ENCODE data around the gene ZFYVE28. TPM values are rescaled to one million over a fixed set of nuclear protein-coding genes. Genes with fewer than 3 reads are reported as not detected.

Gene ZFYVE28
- total and polyA plus RNA-seq, 2 experiments from 2014 or later, result 4.6 to 9.6 TPM

GRCh38 chr4:2284934-2285612, 133.4 kb downstream of the ZFYVE28 start:
- H3K4me3 ChIP-seq, result no peak overlapping the region
- H2AFZ ChIP-seq, result no peak overlapping the region
- peak overlapping the region; percentile 57 for H3K27ac ChIP-seq
- H3K9me2 ChIP-seq (ENCODE audit: insufficient read depth), result no peaks in the 10 kb centered on the region
- in situ Hi-C loops (cut with MboI), result no loop called here
- H3K36me3 ChIP-seq (ENCODE audit: low read depth), result no peaks in the 10 kb centered on the region
- no peaks in the 10 kb centered on the region for H3F3A ChIP-seq (ENCODE audit: insufficient read depth)
- H3K4me1 ChIP-seq (ENCODE audit: insufficient read depth), result peaks cover 8% of the 10 kb centered on the region
- peak overlapping the region; percentile 12; the same call in 1 of the 2 replicates for H3K9ac ChIP-seq
- no peak overlapping the region for H3K4me2 ChIP-seq (ENCODE audit: unreplicated experiment)
- WGBS, 2 experiments (ENCODE audit: low coverage in 1 of 2, low lambda C conversion rate in 2 of 2, missing lambda C conversion rate in 2 of 2), result 66 to 67% methylated on average over 15 of the region's 15 CpGs
- H4K20me1 ChIP-seq (ENCODE audit: insufficient read depth), result no peaks in the 10 kb centered on the region
- TF ChIP-seq EZH2 (IDR thresholded peaks at IDR 0.05; ENCODE audit: insufficient read depth, poor library complexity, severe bottlenecking) (no peak), EZH2phosphoT487 (IDR thresholded peaks at IDR 0.05; ENCODE audit: insufficient read depth, low read depth) (no peak)
- peak; percentile 79 for DNase-seq
- no peaks in the 10 kb centered on the region for H3K9me3 ChIP-seq (ENCODE audit: low read depth)
- H3K79me2 ChIP-seq (ENCODE audit: insufficient read depth), result no peaks in the 10 kb centered on the region
- H3K27me3 ChIP-seq (replicated peaks; ENCODE audit: insufficient read depth), result no peaks in the 10 kb centered on the region

GRCh38 chr4:2284161-2284933, 134.1 kb downstream of the ZFYVE28 start:
- Histone ChIP-seq H3F3A (ENCODE audit: insufficient read depth) (no peaks in the 10 kb centered on the region), H3K4me3 (no peak overlapping the region), H4K20me1 (ENCODE audit: insufficient read depth) (no peaks in the 10 kb centered on the region), H3K4me2 (ENCODE audit: unreplicated experiment) (no peak overlapping the region), H3K9ac (no peak overlapping the region), H3K27me3 (replicated peaks; ENCODE audit: insufficient read depth) (no peaks in the 10 kb centered on the region), H3K79me2 (ENCODE audit: insufficient read depth) (no peaks in the 10 kb centered on the region), H3K27ac (no peak overlapping the region), H3K36me3 (ENCODE audit: low read depth) (no peaks in the 10 kb centered on the region), H2AFZ (no peak overlapping the region), H3K9me2 (ENCODE audit: insufficient read depth) (no peaks in the 10 kb centered on the region), H3K4me1 (ENCODE audit: insufficient read depth) (peaks cover 8% of the 10 kb centered on the region), H3K9me3 (ENCODE audit: low read depth) (no peaks in the 10 kb centered on the region)
- DNase-seq, result no peak
- no peak for TF ChIP-seq EZH2phosphoT487 (IDR thresholded peaks at IDR 0.05; ENCODE audit: insufficient read depth, low read depth)
- TF ChIP-seq EZH2 (IDR thresholded peaks at IDR 0.05; ENCODE audit: insufficient read depth, poor library complexity, severe bottlenecking), result no peak
- WGBS, 2 experiments (ENCODE audit: low coverage in 1 of 2, low lambda C conversion rate in 2 of 2, missing lambda C conversion rate in 2 of 2), result 94 to 95% methylated on average over 23 of the region's 23 CpGs
- in situ Hi-C loops (cut with MboI), result no loop called here

GRCh38 chr4:2283199-2283711, 135.2 kb downstream of the ZFYVE28 start:
- no peaks in the 10 kb centered on the region for H3K27me3 ChIP-seq (replicated peaks; ENCODE audit: insufficient read depth)
- 84 to 89% methylated on average over 2 to 3 of the region's 3 CpGs for WGBS, 2 experiments (ENCODE audit: low coverage in 1 of 2, low lambda C conversion rate in 2 of 2, missing lambda C conversion rate in 2 of 2)

GRCh38 chr4:2281575-2282343, 136.7 kb downstream of the ZFYVE28 start:
- H3K79me2 ChIP-seq (ENCODE audit: insufficient read depth), result no peaks in the 10 kb centered on the region
- in situ Hi-C loops (cut with MboI), result no loop called here
- no peak overlapping the region for H3K9ac ChIP-seq
- no peak for DNase-seq
- H2AFZ ChIP-seq, result no peak overlapping the region
- TF ChIP-seq EZH2 (IDR thresholded peaks at IDR 0.05; ENCODE audit: insufficient read depth, poor library complexity, severe bottlenecking) (no peak), EZH2phosphoT487 (IDR thresholded peaks at IDR 0.05; ENCODE audit: insufficient read depth, low read depth) (no peak)
- H4K20me1 ChIP-seq (ENCODE audit: insufficient read depth), result no peaks in the 10 kb centered on the region
- H3K27ac ChIP-seq, result no peak overlapping the region
- H3K4me3 ChIP-seq, result no peak overlapping the region
- WGBS, 2 experiments (ENCODE audit: low coverage in 1 of 2, low lambda C conversion rate in 2 of 2, missing lambda C conversion rate in 2 of 2), result 58 to 64% methylated on average over 10 of the region's 10 CpGs
- H3F3A ChIP-seq (ENCODE audit: insufficient read depth), result no peaks in the 10 kb centered on the region
- H3K9me3 ChIP-seq (ENCODE audit: low read depth), result no peaks in the 10 kb centered on the region
- no peak overlapping the region for H3K4me2 ChIP-seq (ENCODE audit: unreplicated experiment)
- H3K27me3 ChIP-seq (replicated peaks; ENCODE audit: insufficient read depth), result no peaks in the 10 kb centered on the region
- H3K9me2 ChIP-seq (ENCODE audit: insufficient read depth), result no peaks in the 10 kb centered on the region
- H3K4me1 ChIP-seq (ENCODE audit: insufficient read depth), result peaks cover 8% of the 10 kb centered on the region
- no peaks in the 10 kb centered on the region for H3K36me3 ChIP-seq (ENCODE audit: low read depth)

More at GRCh38 chr4:2283199-2283711, 135.2 kb downstream of the ZFYVE28 start:
- Histone ChIP-seq H3K9me2 (ENCODE audit: insufficient read depth) (no peaks in the 10 kb centered on the region), H4K20me1 (ENCODE audit: insufficient read depth) (no peaks in the 10 kb centered on the region), H3K4me2 (ENCODE audit: unreplicated experiment) (no peak overlapping the region), H3K4me1 (ENCODE audit: insufficient read depth) (peaks cover 8% of the 10 kb centered on the region), H3K27ac (no peak overlapping the region), H3K4me3 (no peak overlapping the region), H3K9ac (no peak overlapping the region), H3K36me3 (ENCODE audit: low read depth) (no peaks in the 10 kb centered on the region), H3K9me3 (ENCODE audit: low read depth) (no peaks in the 10 kb centered on the region), H2AFZ (no peak overlapping the region), H3F3A (ENCODE audit: insufficient read depth) (no peaks in the 10 kb centered on the region), H3K79me2 (ENCODE audit: insufficient read depth) (no peaks in the 10 kb centered on the region)
- in situ Hi-C loops (cut with MboI), result no loop called here
- DNase-seq, result no peak
- no peak for TF ChIP-seq EZH2 (IDR thresholded peaks at IDR 0.05; ENCODE audit: insufficient read depth, poor library complexity, severe bottlenecking)
